ENCODE measurements around the gene RANGRF. TPM values are rescaled to one million over a fixed set of nuclear protein-coding genes. Genes with fewer than 3 reads are reported as not detected.
A peak's percentile ranks its signal among the peaks of the same experiment; 100 is the strongest.

RANGRF gene
- total and polyA plus RNA-seq, 9 of the 15 experiments (the other 6 are each of a cell fraction or from before 2014, with no cell fraction given) = 7.6 to 60.0 (median 16.0) TPM

DNA sequence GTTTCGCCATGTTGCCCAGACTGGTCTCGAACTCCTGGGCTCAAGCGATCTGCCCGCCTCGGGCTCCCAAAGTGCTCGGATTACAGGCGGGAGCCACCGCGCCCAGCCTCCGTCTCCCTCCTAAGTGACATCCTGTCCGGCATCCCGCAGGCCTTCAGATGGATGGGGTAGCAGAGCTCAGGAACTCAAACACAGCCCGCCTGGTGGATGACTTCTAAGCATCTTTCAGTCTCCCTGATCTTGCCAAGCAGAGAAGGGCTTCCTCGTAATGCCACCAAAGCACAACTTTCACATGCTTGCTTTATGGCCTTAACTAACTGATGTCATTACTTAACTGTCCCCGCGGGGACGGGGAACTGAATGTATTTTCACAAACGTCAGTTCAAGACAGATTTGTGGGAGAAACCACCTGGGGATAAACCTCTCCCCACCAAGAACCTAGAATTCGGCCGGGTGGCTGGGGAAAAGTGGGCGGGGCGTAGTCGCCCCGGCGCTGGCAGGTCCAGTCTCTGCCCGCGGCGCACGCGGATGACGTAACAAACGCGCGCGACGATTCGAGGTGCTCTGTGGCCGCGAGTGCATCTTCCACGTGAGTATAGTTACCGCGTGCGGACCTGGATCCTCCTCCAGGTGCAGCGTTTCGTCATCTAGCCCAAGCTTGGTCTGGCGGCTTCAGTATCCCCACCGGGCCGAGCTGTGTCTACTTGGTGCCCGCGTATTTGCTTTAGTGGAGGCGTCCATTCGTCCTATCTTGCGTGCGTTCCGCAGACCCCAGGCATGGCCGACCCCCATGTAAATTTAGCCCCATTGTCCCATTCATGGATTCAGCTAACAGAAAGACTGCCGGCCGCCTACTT lies 39.5 kb upstream of the RANGRF start, which contains the start of gene PFAS (continued):
- TF ChIP-seq, protein P1, sequence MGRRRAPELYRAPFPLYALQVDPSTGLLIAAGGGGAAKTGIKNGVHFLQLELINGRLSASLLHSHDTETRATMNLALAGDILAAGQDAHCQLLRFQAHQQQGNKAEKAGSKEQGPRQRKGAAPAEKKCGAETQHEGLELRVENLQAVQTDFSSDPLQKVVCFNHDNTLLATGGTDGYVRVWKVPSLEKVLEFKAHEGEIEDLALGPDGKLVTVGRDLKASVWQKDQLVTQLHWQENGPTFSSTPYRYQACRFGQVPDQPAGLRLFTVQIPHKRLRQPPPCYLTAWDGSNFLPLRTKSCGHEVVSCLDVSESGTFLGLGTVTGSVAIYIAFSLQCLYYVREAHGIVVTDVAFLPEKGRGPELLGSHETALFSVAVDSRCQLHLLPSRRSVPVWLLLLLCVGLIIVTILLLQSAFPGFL (CRISPR knock-in tag; IDR thresholded peaks at IDR 0.05) = no peak
- TF ChIP-seq CAMTA2 (CRISPR knock-in tag; conservative IDR thresholded peaks at IDR 0.05) (no peak), TAF1 (IDR thresholded peaks at IDR 0.05; ENCODE audit: control insufficient read depth, extremely low read depth, insufficient read depth, low read length, severe bottlenecking) (peak; percentile 71), SNIP1 (IDR thresholded peaks at IDR 0.05; ENCODE audit: low read depth) (no peak), CCNT2 (IDR thresholded peaks at IDR 0.05; ENCODE audit: borderline replicate concordance, extremely low read depth, insufficient read length, low read depth, low read length) (no peak), PML (IDR thresholded peaks at IDR 0.05; ENCODE audit: low read length) (peak; percentile 70; the same call in 1 of the 2 replicates), ZFX (CRISPR knock-in tag; IDR thresholded peaks at IDR 0.05) (peak; percentile 31; the same call in 1 of the 2 replicates), GABPB2 (CRISPR knock-in tag; conservative IDR thresholded peaks at IDR 0.05) (no peak), U2AF1 (optimal IDR thresholded peaks at IDR 0.05; ENCODE audit: low read depth, low read length) (no peak), ZNF717 (CRISPR knock-in tag; IDR thresholded peaks at IDR 0.05) (no peak), TGIF2 (CRISPR knock-in tag; IDR thresholded peaks at IDR 0.05) (no peak), SAFB2 (IDR thresholded peaks at IDR 0.05; ENCODE audit: borderline replicate concordance, low read depth, low read length, severe bottlenecking) (no peak), HSF4 (CRISPR knock-in tag; IDR thresholded peaks at IDR 0.05; ENCODE audit: borderline replicate concordance) (no peak)
- TF ChIP-seq, protein P2, sequence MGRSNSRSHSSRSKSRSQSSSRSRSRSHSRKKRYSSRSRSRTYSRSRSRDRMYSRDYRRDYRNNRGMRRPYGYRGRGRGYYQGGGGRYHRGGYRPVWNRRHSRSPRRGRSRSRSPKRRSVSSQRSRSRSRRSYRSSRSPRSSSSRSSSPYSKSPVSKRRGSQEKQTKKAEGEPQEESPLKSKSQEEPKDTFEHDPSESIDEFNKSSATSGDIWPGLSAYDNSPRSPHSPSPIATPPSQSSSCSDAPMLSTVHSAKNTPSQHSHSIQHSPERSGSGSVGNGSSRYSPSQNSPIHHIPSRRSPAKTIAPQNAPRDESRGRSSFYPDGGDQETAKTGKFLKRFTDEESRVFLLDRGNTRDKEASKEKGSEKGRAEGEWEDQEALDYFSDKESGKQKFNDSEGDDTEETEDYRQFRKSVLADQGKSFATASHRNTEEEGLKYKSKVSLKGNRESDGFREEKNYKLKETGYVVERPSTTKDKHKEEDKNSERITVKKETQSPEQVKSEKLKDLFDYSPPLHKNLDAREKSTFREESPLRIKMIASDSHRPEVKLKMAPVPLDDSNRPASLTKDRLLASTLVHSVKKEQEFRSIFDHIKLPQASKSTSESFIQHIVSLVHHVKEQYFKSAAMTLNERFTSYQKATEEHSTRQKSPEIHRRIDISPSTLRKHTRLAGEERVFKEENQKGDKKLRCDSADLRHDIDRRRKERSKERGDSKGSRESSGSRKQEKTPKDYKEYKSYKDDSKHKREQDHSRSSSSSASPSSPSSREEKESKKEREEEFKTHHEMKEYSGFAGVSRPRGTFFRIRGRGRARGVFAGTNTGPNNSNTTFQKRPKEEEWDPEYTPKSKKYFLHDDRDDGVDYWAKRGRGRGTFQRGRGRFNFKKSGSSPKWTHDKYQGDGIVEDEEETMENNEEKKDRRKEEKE (IDR thresholded peaks at IDR 0.05; ENCODE audit: borderline replicate concordance in 1 of 2, control insufficient read depth in 1 of 2, low read depth in 2 of 2, low read length in 1 of 2) = no peak
- TF ChIP-seq, protein P3, sequence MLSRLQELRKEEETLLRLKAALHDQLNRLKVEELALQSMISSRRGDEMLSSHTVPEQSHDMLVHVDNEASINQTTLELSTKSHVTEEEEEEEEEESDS (CRISPR knock-in tag; IDR thresholded peaks at IDR 0.05) = no peak
- TF ChIP-seq, protein P4, sequence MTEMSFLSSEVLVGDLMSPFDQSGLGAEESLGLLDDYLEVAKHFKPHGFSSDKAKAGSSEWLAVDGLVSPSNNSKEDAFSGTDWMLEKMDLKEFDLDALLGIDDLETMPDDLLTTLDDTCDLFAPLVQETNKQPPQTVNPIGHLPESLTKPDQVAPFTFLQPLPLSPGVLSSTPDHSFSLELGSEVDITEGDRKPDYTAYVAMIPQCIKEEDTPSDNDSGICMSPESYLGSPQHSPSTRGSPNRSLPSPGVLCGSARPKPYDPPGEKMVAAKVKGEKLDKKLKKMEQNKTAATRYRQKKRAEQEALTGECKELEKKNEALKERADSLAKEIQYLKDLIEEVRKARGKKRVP (CRISPR knock-in tag; IDR thresholded peaks at IDR 0.05) = peak; percentile 51; the same call in 1 of the 2 replicates
- TF ChIP-seq, protein P5, sequence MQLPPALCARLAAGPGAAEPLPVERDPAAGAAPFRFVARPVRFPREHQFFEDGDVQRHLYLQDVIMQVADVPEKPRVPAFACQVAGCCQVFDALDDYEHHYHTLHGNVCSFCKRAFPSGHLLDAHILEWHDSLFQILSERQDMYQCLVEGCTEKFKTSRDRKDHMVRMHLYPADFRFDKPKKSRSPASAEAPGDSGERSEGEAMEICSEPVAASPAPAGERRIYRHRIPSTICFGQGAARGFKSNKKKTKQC (CRISPR knock-in tag; IDR thresholded peaks at IDR 0.05) = no peak; the same call in 1 of the 2 replicates
- TF ChIP-seq, protein P6, sequence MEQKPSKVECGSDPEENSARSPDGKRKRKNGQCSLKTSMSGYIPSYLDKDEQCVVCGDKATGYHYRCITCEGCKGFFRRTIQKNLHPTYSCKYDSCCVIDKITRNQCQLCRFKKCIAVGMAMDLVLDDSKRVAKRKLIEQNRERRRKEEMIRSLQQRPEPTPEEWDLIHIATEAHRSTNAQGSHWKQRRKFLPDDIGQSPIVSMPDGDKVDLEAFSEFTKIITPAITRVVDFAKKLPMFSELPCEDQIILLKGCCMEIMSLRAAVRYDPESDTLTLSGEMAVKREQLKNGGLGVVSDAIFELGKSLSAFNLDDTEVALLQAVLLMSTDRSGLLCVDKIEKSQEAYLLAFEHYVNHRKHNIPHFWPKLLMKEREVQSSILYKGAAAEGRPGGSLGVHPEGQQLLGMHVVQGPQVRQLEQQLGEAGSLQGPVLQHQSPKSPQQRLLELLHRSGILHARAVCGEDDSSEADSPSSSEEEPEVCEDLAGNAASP (IDR thresholded peaks at IDR 0.05) = no peak

Measured in K562 (cell line).